ENCODE measurements around the gene MEF2D.

The MEF2D gene

DNA sequence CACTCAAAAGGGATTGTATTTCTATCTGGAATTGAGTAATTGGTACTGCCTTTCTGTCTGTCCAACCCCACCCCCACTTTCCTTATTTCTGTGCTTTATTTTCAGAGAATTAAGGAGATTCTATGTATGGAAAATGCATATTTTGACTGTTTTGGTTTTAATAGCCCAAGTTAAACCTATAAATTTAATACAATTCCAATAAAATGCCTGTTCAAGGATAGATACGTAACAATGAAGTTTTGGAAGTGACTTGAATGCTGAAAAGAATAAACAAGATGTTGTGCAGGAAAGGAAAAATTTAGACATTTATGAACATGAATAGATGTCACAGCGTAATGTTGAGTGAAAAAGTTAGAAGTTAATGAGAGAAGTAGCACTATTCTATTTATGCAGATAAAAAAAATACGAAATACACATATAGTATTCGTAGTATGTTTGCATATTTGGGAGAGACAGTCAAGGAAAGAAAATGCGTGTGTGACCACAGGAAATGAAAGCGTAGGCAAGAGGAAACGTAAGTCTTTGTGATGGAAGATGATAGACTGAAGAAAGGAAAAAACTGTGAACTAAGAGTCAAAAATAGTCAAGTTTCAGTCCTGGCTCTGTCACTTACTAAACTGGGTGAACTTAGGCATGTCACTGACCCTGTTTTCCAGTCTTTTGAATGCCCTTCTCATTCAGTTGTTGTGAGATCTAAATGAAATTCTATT is 62.1 kb downstream of the MEF2D start:
- H3K27me3 ChIP-seq (ENCODE audit: control insufficient read depth in 5 of 5, insufficient read depth in 4 of 5, low read length in 5 of 5), result peaks cover 67 to 89% (median 79%) of the 10 kb centered on the region in 5 donors

DNA sequence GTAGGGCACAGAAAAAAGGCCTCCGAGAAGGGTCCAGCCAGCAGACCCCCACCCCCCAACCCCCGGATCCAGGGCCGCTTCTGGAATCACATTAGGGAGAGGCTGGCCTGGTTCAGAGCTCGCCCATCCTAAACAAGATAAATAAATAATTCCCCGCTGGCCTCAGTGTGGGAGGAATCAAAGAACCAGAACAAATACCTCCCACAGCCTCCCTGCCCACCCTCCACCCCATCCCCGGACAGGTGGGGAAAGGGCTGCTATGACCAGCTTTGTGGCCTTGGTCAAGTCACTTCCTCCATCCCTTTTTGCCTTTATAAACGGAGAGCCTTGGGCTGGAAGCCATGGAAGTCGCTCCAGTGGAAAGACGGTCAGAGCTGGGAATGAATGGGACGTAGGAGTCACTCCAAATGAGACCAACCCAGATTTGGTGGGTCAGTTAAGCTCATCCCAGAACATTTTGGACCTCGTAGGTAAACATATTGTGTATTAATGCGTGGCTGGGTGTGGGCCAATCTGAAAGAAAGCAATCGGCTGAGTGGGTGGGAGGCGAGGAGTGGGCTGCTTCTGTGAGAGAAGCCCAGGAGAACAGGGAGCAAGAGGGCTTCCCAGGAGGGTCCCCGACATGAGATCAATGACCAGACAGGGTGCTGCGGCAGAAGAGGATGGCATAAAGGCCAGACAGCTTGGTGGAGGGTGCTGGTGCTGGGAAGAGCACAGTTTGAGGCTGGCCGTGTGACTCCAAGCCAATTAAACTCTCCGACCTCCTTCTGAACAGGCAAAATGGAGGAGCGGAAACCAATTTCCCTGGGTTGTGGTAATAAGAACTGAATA is 63.3 kb downstream of the MEF2D start:
- H3K27me3 ChIP-seq (ENCODE audit: control insufficient read depth in 5 of 5, insufficient read depth in 4 of 5, low read length in 5 of 5), result peaks cover 73 to 94% (median 87%) of the 10 kb centered on the region in 5 donors
- H3K27ac ChIP-seq (ENCODE audit: low read depth, low read length), result no peak overlapping the region
- peaks cover 0 to 18% (median 16%) of the 10 kb centered on the region in 5 donors for H3K4me1 ChIP-seq (ENCODE audit: control insufficient read depth in 5 of 5, insufficient read depth in 5 of 5, low read length in 5 of 5)
- H3K9me3 ChIP-seq (ENCODE audit: control insufficient read depth in 5 of 5, low read length in 5 of 5), result no peaks in the 10 kb centered on the region
- no peak overlapping the region for H3K4me3 ChIP-seq (ENCODE audit: low read depth in 1 of 5, low read length in 5 of 5)
- no peak overlapping the region for H3K9ac ChIP-seq (ENCODE audit: low read length in 5 of 5)
- no peaks in the 10 kb centered on the region for H3K36me3 ChIP-seq (ENCODE audit: control insufficient read depth in 5 of 5, insufficient read depth in 5 of 5, low read length in 5 of 5)

More for the DNA sequence above, 62.1 kb downstream of the MEF2D start:
- H3K27ac ChIP-seq (ENCODE audit: low read depth, low read length), result no peak overlapping the region
- peaks cover 0 to 18% (median 16%) of the 10 kb centered on the region in 5 donors for H3K4me1 ChIP-seq (ENCODE audit: control insufficient read depth in 5 of 5, insufficient read depth in 5 of 5, low read length in 5 of 5)
- H3K9ac ChIP-seq (ENCODE audit: low read length in 5 of 5), result no peak overlapping the region
- no peaks in the 10 kb centered on the region for H3K36me3 ChIP-seq (ENCODE audit: control insufficient read depth in 5 of 5, insufficient read depth in 5 of 5, low read length in 5 of 5)
- no peak overlapping the region for H3K4me3 ChIP-seq (ENCODE audit: low read depth in 1 of 5, low read length in 5 of 5)
- H3K9me3 ChIP-seq (ENCODE audit: control insufficient read depth in 5 of 5, low read length in 5 of 5), result no peaks in the 10 kb centered on the region

DNA sequence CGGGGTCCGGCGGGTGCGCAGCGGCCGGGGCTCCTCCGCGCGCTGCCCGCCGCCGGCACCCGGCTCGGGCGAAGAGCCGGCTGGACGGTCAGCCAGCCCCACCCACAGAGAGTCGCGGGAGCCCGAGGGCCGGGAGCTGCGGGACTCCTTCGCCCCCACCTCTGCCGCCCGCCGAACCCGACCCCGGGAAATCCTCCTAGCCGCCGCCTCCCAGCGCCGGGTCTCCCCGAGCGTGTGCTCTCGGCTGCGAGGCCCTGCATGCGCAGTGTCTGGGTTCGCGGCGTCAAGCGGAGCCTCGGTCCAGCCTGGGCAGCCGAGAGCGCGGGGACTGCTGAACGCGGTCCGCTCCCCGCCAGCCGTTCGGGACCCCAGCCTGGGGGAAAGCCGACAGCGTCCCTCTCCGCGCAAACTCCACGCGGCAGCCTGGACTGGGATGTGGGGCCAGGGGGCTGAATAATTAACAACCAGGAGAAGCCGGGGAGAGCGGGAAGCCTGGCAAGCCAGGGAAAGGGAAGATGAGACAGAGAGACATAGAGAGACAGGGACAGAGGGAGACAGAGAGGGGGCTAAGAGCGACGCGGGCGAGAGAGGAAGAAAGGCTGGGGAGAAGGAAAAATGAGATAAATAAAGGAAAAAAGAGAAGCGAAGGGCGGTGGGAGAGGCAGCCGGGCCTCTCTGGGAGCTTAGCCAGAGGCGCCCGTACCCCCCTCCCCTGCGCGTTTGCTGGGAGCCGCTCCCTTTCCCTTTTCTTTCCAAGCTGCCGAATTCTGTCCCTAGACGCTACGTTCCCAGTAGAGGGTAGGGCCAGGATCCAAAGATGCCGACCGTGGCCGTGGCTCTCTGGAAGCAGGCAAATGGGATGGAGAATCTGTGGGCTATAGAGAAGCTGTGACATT is 64.2 kb downstream of the MEF2D start:
- Histone ChIP-seq H3K27ac (ENCODE audit: low read depth, low read length) (no peak overlapping the region), H3K4me1 (ENCODE audit: control insufficient read depth in 5 of 5, insufficient read depth in 5 of 5, low read length in 5 of 5) (peaks cover 0 to 18% (median 16%) of the 10 kb centered on the region in 5 donors), H3K9ac (ENCODE audit: low read length in 5 of 5) (no peak overlapping the region), H3K36me3 (ENCODE audit: control insufficient read depth in 5 of 5, insufficient read depth in 5 of 5, low read length in 5 of 5) (no peaks in the 10 kb centered on the region), H3K9me3 (ENCODE audit: control insufficient read depth in 5 of 5, low read length in 5 of 5) (no peaks in the 10 kb centered on the region), H3K4me3 (ENCODE audit: low read depth in 1 of 5, low read length in 5 of 5) (peak overlapping the region in 3 of 5 donors; percentile 29 to 53 (median 36)), H3K27me3 (ENCODE audit: control insufficient read depth in 5 of 5, insufficient read depth in 4 of 5, low read length in 5 of 5) (peaks cover 72 to 92% (median 87%) of the 10 kb centered on the region in 5 donors)

DNA sequence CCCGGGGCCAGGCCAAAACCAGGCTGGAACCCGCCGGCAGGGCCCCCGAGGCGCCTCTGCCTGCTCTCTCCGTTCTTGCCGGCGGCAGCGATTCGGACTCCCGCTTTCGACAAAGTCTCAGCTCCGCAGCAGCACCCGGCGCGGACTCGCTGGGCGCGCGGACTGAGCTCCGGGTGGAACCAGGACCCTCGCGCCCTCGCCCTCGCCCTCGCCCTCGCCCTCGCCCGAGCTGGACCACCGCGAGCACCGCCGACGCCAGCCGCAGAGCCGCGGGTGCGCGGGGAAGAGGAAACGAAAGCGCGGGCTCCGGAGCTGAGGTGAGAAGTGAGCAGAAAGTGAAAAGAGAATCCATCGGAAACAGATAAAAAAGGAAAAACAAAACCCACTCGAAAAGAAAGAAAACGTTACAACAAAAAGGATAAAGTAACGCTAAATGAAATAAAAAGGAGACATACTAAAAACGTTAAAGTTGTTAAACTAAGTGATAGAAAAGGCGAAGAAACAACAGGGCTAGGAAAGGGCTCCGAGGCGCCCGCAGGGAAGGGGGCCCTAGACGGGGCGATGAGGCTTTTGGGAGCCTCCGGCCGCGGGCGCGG is 64.9 kb downstream of the MEF2D start:
- H3K4me3 ChIP-seq (ENCODE audit: low read depth in 1 of 5, low read length in 5 of 5), result peak overlapping the region in 4 of 5 donors; percentile 29 to 53 (median 33)
- no peak overlapping the region for H3K27ac ChIP-seq (ENCODE audit: low read depth, low read length)
- H3K4me1 ChIP-seq (ENCODE audit: control insufficient read depth in 5 of 5, insufficient read depth in 5 of 5, low read length in 5 of 5), result peaks cover 0 to 18% (median 16%) of the 10 kb centered on the region in 5 donors
- no peak overlapping the region for H3K9ac ChIP-seq (ENCODE audit: low read length in 5 of 5)
- H3K27me3 ChIP-seq (ENCODE audit: control insufficient read depth in 5 of 5, insufficient read depth in 4 of 5, low read length in 5 of 5), result peaks cover 70 to 93% (median 84%) of the 10 kb centered on the region in 5 donors
- no peaks in the 10 kb centered on the region for H3K9me3 ChIP-seq (ENCODE audit: control insufficient read depth in 5 of 5, low read length in 5 of 5)
- H3K36me3 ChIP-seq (ENCODE audit: control insufficient read depth in 5 of 5, insufficient read depth in 5 of 5, low read length in 5 of 5), result no peaks in the 10 kb centered on the region

DNA sequence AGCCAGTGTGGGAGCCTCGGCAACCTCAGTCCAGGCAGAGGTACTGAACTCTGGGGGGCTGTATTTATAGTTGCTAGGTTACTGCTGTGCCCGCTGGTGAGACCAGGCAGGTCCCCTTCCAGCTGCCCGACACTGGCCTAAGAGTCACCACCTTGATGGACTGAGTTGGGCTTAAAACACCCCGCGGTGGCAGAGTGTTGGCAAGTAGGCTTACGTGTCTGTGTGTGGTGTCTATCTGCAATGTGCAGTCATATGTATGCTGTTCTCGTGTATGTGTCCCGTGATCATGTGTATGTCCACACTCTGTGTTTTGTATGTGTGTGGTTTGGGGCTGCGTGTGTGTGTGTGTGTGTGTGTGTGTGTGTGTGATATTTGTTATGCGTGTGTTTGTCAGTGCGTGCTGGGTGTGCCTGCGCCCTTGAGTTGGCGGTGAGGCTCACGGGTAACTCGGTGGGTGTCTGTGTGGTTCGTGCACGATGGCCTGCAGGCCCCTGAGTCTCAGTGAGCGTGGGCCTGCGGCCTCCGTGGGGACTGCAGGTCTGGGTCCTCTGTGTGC is 65.5 kb downstream of the MEF2D start:
- Histone ChIP-seq H3K27me3 (ENCODE audit: control insufficient read depth in 5 of 5, insufficient read depth in 4 of 5, low read length in 5 of 5) (peaks cover 67 to 93% (median 79%) of the 10 kb centered on the region in 5 donors), H3K27ac (ENCODE audit: low read depth, low read length) (no peak overlapping the region), H3K9ac (ENCODE audit: low read length in 5 of 5) (no peak overlapping the region)

DNA sequence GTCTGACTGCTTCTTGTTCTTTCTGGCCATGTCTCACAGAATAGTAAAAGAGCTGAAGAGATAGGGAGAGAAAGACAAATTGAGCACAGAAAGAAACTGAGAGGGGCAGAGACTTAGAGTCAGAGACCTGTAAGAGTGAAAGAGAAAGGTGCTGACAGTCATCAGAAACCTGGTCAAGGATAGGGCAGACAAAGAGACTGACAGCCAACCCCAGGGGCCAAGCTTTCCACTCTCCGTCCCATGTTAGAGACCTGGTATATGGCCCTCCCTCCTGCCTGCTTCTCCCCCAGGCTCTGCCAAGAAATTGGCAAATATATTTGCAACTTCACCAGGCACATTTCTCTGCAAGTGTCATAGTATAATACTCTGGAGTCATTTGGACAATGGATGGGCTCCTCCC is 67.0 kb downstream of the MEF2D start:
- no peak overlapping the region for H3K27ac ChIP-seq (ENCODE audit: low read depth, low read length)
- H3K27me3 ChIP-seq (ENCODE audit: control insufficient read depth in 5 of 5, insufficient read depth in 4 of 5, low read length in 5 of 5), result peaks cover 68 to 94% (median 79%) of the 10 kb centered on the region in 5 donors
- no peak overlapping the region for H3K4me3 ChIP-seq (ENCODE audit: low read depth in 1 of 5, low read length in 5 of 5)
- no peak overlapping the region for H3K9ac ChIP-seq (ENCODE audit: low read length in 5 of 5)
- H3K9me3 ChIP-seq (ENCODE audit: control insufficient read depth in 5 of 5, low read length in 5 of 5), result no peaks in the 10 kb centered on the region
- H3K4me1 ChIP-seq (ENCODE audit: control insufficient read depth in 5 of 5, insufficient read depth in 5 of 5, low read length in 5 of 5), result peaks cover 0 to 21% (median 17%) of the 10 kb centered on the region in 5 donors
- H3K36me3 ChIP-seq (ENCODE audit: control insufficient read depth in 5 of 5, insufficient read depth in 5 of 5, low read length in 5 of 5), result no peaks in the 10 kb centered on the region

More for the DNA sequence above, 65.5 kb downstream of the MEF2D start:
- Histone ChIP-seq H3K9me3 (ENCODE audit: control insufficient read depth in 5 of 5, low read length in 5 of 5) (no peaks in the 10 kb centered on the region), H3K4me1 (ENCODE audit: control insufficient read depth in 5 of 5, insufficient read depth in 5 of 5, low read length in 5 of 5) (peaks cover 0 to 18% (median 16%) of the 10 kb centered on the region in 5 donors), H3K4me3 (ENCODE audit: low read depth in 1 of 5, low read length in 5 of 5) (peak overlapping the region in 3 of 5 donors; percentile 29 to 53 (median 30)), H3K36me3 (ENCODE audit: control insufficient read depth in 5 of 5, insufficient read depth in 5 of 5, low read length in 5 of 5) (no peaks in the 10 kb centered on the region)

DNA sequence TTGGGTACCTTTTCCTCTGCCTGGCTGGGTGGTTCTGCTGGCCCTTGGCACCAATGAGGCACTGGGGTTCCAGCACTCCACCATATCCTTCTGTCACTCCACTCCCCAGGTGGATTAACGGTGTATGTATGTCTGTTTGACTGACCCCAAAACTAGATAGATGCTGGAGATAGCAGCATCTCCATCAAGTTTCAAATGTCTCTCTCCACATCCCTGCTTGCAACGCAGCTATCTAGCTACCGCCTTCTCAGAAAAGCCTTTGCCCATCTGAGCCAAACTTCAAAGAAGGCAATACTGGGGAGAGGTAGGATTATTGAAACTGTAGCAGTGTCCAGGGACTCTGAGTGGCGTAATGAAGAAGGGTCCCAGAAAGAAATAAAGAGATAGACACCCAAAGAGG is 67.5 kb downstream of the MEF2D start:
- Histone ChIP-seq H3K4me3 (ENCODE audit: low read depth in 1 of 5, low read length in 5 of 5) (no peak overlapping the region), H3K9me3 (ENCODE audit: control insufficient read depth in 5 of 5, low read length in 5 of 5) (no peaks in the 10 kb centered on the region), H3K27me3 (ENCODE audit: control insufficient read depth in 5 of 5, insufficient read depth in 4 of 5, low read length in 5 of 5) (peaks cover 66 to 94% (median 79%) of the 10 kb centered on the region in 5 donors), H3K9ac (ENCODE audit: low read length in 5 of 5) (no peak overlapping the region), H3K4me1 (ENCODE audit: control insufficient read depth in 5 of 5, insufficient read depth in 5 of 5, low read length in 5 of 5) (peaks cover 0 to 24% (median 18%) of the 10 kb centered on the region in 5 donors), H3K27ac (ENCODE audit: low read depth, low read length) (no peak overlapping the region), H3K36me3 (ENCODE audit: control insufficient read depth in 5 of 5, insufficient read depth in 5 of 5, low read length in 5 of 5) (no peaks in the 10 kb centered on the region)

DNA sequence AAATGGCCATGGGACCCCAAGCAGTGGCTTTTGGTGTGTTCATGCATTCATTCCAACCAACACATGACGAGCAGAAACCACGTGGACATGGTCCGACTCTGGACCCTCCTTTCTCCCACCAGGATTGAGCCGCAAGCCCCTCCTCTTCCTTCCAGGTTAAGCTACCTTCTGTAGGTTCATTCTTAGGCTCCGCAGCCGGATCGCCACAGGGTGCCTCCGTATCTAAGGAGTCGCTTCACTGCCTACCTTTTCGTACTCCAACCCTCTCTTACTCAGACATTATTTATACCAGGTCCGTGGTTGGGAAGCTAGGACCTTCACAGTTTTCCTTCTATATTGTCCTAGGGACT is 67.9 kb downstream of the MEF2D start:
- Histone ChIP-seq H3K27ac (ENCODE audit: low read depth, low read length) (no peak overlapping the region), H3K9me3 (ENCODE audit: control insufficient read depth in 5 of 5, low read length in 5 of 5) (no peaks in the 10 kb centered on the region), H3K4me3 (ENCODE audit: low read depth in 1 of 5, low read length in 5 of 5) (no peak overlapping the region), H3K4me1 (ENCODE audit: control insufficient read depth in 5 of 5, insufficient read depth in 5 of 5, low read length in 5 of 5) (peaks cover 0 to 24% (median 18%) of the 10 kb centered on the region in 5 donors), H3K36me3 (ENCODE audit: control insufficient read depth in 5 of 5, insufficient read depth in 5 of 5, low read length in 5 of 5) (no peaks in the 10 kb centered on the region), H3K27me3 (ENCODE audit: control insufficient read depth in 5 of 5, insufficient read depth in 4 of 5, low read length in 5 of 5) (peaks cover 67 to 94% (median 82%) of the 10 kb centered on the region in 5 donors), H3K9ac (ENCODE audit: low read length in 5 of 5) (no peak overlapping the region)

Measured in subcutaneous abdominal adipose tissue (tissue), 5 donors.